AG09309 (cell line): ENCODE results near the gene OR7A5.
"Not testable (repeated sequence)": the region's sequence is repeated elsewhere in the genome, so short reads cannot be mapped to it uniquely, and the experiment has no call there.

Experiments used
- DNase-seq: peaks from one replicate; pipeline ENCODE4 v3.0.0-alpha.2; 2010; ENCODE audit warnings: low read depth
- H3K4me3 ChIP-seq: 2 replicates; pipeline ENCODE4 v1.5.1; 2011; ENCODE audit warnings: mild to moderate bottlenecking, low read depth, low read length, moderate library complexity; ENCODE audit not compliant: control insufficient read depth
- TF ChIP-seq, protein P1 (sequence below): IDR thresholded peaks from 2 replicates; pipeline ENCODE4 v1.5.1; 2011; ENCODE audit warnings: mild to moderate bottlenecking, low read depth, low read length, inconsistent platforms; ENCODE audit not compliant: insufficient read depth, control insufficient read depth; ENCODE audit errors: missing control alignments

The OR7A5 gene

DNA sequence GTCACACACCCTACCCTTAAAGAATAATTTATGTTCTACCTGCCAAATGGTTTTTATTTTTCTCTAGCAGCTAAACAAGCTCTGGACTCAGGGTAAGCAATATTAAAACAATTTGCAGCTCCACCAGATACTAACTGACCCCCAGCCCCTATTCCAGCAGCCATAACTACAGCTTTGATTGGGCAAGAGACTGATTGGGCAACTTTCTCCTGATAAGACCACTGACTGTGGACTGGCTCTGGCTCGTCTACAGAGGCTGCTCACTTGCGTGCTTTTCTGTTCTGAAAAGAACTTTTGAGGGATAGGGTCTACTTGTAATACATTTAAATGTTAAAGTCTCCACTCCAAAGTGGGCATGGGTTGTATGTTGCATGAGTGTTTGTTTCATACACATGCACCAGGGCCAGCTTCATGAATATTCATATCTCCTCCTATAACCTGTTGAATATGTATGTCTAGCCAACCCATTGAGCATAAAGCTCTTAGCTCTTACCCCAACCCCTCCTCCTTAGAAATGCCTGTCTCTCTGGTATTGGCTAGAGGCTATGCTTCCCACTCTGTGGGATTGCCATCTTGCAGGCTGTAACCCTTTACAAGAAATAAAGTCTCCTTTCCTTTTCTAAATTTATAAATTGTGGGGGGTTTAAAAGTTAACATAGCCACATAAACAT, 19.9 kb downstream of the OR7A5 start:
- DNase-seq, result no peak
- H3K4me3 ChIP-seq, result no peak overlapping the region
- TF ChIP-seq, protein P1, sequence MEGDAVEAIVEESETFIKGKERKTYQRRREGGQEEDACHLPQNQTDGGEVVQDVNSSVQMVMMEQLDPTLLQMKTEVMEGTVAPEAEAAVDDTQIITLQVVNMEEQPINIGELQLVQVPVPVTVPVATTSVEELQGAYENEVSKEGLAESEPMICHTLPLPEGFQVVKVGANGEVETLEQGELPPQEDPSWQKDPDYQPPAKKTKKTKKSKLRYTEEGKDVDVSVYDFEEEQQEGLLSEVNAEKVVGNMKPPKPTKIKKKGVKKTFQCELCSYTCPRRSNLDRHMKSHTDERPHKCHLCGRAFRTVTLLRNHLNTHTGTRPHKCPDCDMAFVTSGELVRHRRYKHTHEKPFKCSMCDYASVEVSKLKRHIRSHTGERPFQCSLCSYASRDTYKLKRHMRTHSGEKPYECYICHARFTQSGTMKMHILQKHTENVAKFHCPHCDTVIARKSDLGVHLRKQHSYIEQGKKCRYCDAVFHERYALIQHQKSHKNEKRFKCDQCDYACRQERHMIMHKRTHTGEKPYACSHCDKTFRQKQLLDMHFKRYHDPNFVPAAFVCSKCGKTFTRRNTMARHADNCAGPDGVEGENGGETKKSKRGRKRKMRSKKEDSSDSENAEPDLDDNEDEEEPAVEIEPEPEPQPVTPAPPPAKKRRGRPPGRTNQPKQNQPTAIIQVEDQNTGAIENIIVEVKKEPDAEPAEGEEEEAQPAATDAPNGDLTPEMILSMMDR, result no peak

DNA sequence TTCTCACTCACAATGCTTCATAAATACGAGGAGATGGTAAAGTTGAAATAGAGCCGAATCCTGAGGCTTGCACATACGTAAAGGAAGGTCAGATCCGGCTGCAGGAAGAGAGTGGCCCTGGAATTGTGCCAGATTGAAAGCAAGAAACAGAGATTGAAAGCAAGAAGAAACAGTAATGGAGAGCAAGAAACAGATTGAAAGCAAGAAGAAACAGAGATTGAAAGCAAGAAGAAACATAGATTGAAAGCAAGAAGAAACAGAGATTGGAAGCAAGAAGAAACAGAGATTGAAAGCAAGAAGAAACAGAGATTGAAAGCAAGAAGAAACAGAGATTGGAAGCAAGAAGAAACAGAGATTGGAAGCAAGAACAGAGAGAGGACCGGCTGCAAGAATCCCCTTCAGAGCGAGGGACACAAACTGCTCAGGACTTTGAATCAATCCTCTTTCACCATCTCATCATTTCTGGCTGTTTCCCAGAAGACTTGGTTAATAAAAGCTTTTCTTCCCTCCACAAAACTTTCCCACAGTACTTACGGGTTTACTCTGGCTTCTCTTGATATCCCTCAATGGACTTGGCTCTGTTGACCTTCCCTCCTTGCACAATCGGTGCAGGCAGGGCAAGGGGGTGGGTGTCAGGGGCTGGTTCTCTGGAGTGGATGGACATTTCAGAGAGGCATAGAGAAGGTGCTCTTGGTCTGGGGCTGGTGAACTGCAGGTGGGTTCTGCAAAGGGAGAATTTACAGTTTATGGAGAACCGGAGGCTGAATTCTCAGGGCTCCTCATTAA, 25.5 kb downstream of the OR7A5 start:
- no peak for DNase-seq
- TF ChIP-seq, protein P1, result no peak
- no peak overlapping the region for H3K4me3 ChIP-seq

DNA sequence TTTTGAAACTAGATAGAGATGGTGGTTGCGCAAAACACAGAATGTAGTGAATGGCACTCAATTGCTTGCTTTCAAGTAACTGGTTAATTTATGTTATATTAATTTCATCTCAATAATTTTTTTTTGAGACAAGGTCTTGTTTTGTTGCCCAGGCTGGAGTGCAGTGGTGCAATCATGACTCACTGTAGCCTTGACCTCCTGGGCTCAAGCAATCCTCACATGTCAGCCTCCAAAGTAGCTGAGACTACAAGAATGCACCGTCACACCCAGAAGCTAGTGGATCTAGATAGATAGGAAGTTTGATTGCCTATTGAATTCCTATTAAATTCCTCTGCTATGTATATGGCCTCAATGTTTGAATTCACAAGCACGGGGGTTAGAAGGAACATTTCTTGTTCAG, 30.2 kb downstream of the OR7A5 start:
- no peak overlapping the region for H3K4me3 ChIP-seq
- DNase-seq, result no peak
- TF ChIP-seq, protein P1, result no peak

DNA sequence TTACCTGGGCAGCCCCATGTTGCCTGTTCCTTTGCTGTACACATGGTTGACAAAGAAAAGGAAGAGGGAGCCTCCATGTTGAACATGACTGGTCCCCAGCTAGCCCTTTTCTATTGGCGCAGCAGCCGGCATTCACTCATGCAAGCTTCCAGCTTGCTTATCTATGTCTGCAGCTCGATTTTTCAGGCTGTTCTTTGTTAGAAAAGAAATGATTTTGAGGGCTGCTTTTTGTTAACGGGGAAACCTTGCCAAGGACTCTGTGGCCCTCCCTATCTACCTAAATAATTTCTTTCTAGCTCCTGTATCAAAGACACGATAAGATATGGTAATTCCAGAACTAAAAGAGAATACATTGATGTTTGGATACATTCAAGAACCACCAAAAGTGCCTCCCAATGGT, 36.2 kb downstream of the OR7A5 start:
- no peak for DNase-seq
- TF ChIP-seq, protein P1, result no peak
- no peak overlapping the region for H3K4me3 ChIP-seq

DNA sequence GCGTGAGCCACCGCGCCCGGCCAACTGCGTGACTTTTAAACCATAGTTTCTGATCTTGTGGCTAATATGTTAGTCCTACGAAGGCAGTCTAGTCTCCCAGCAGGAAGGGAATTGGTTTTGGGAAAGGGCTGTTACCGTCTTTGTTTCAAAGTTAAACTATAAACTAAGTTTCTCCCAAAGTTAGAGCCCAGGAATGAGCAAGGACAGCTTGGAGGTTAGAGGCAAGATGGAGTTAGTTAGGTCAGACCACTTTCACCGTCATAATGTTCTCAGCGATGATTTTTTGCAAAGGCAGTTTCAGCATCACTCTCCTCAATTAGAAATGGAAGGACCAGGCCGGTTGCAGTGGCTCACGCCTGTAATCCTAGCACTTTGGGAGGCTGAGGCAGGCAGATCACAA, 39.0 kb downstream of the OR7A5 start:
- no peak overlapping the region for H3K4me3 ChIP-seq
- DNase-seq, result no peak
- TF ChIP-seq, protein P1, result no peak

DNA sequence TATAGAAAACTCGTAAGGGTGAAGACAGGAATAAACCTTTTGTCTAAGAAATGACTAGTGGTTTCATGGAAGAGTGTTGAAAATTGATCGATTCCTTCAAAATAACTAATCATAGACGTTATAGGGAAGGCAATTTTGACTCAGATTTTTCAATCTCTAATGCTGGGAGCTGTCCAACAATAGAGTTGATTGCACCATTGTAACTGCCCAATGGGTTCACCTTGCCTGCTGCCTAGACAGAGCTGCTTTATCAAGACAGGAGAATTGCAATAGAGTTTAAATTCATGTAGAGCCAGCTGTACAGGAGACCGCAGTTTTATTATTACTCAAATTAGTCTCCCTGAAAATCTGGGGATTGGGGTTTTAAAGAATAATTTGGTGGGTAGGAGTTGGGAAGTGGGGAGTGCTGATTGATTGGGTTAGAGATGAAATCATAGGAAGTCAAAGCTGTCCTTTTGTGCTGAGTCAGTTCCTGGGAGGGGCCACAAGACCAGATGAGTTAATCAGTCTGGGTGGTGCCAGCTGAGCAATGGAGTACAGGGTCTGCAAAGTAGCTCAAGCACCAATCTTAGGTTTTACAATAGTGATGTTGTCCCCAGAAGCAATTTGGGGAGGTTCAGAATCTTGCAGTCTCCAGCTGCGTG, 39.8 kb downstream of the OR7A5 start:
- H3K4me3 ChIP-seq, result no peak overlapping the region
- TF ChIP-seq, protein P1, result no peak
- no peak for DNase-seq

DNA sequence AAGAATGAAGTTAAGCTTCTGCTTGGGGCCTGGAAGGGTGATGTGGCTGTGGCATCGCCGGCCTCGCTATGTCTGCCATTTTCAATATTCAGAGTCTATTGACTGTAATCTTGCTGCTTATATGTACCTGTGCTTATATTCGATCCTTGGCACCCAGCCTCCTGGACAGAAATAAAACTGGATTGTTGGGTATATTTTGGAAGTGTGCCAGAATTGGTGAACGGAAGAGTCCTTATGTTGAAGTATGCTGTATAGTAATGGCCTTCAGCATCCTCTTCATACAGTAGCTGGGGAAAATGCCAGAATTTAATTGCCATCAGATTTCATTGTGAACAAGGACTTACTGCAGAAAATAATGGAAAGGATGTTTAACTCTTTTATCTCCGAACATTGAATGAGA, 42.7 kb downstream of the OR7A5 start:
- not testable (repeated sequence) for DNase-seq, H3K4me3 ChIP-seq
